ENCODE measurements around the gene KMT2A.

DNA sequence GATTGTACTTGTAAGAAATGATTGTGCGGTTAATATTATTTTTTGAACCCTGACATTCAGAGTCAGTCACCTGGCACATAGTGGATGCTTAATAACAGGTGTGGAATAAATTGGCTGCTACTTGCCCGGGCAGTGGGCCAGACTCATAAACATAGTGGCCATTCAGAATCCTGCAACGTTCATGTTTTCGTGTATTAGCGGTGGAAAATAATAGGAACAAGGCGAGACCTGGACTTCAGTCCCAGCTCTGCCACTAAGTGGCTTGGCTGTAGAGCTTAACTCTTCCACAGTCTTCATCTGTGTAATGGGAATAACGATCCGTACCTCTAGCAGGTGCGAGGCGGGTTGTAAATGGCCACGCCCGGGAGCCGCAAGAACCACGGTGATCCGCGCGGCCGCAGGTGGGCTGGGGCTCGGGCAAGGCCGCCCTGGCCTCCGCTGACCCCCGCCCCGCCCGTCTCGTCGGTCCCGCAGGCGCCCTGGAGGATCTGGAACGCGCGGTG lies 93.9 kb downstream of the KMT2A start:
- TF ChIP-seq EZH2phosphoT487 (IDR thresholded peaks at IDR 0.05; ENCODE audit: unreplicated experiment) (no peak), EZH2 (IDR thresholded peaks at IDR 0.05; ENCODE audit: low read depth, unreplicated experiment) (no peak), POLR2AphosphoS5 (IDR thresholded peaks at IDR 0.05; ENCODE audit: low read depth) (no peak), CREB1 (CRISPR knock-in tag; IDR thresholded peaks at IDR 0.05; ENCODE audit: low read depth) (no peak)
- TF ChIP-seq, protein P1, sequence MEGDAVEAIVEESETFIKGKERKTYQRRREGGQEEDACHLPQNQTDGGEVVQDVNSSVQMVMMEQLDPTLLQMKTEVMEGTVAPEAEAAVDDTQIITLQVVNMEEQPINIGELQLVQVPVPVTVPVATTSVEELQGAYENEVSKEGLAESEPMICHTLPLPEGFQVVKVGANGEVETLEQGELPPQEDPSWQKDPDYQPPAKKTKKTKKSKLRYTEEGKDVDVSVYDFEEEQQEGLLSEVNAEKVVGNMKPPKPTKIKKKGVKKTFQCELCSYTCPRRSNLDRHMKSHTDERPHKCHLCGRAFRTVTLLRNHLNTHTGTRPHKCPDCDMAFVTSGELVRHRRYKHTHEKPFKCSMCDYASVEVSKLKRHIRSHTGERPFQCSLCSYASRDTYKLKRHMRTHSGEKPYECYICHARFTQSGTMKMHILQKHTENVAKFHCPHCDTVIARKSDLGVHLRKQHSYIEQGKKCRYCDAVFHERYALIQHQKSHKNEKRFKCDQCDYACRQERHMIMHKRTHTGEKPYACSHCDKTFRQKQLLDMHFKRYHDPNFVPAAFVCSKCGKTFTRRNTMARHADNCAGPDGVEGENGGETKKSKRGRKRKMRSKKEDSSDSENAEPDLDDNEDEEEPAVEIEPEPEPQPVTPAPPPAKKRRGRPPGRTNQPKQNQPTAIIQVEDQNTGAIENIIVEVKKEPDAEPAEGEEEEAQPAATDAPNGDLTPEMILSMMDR (conservative IDR thresholded peaks at IDR 0.05; ENCODE audit: low read depth in 2 of 2), result no peak
